ENCODE data around the gene SLC35B1. TPM values are rescaled to one million over a fixed set of nuclear protein-coding genes. Genes with fewer than 3 reads are reported as not detected.

SLC35B1 gene
- polyA plus RNA-seq, 1 of the 3 experiments (the other 2 are of a cell fraction), result 89.8 TPM

GRCh38 chr17:49748791-49749190, 41.0 kb upstream of the SLC35B1 start:
- H3K4me1 ChIP-seq (ENCODE audit: control insufficient read depth in 1 of 2, insufficient read depth in 2 of 2, low read depth in 1 of 2, low read length in 1 of 2), result no peaks in the 10 kb centered on the region; a peak in 1 of 4 replicates
- no peak for DNase-seq
- no peaks in the 10 kb centered on the region for H3K9me2 ChIP-seq
- H3K4me3 ChIP-seq (ENCODE audit: low read depth in 2 of 2, low read length in 1 of 2), result no peak overlapping the region
- no peaks in the 10 kb centered on the region for H3K36me3 ChIP-seq (replicated peaks in 1 of 2; ENCODE audit: control insufficient read depth in 1 of 2, insufficient read depth in 2 of 2, low read length in 1 of 2)
- no peak for TF ChIP-seq CHD2 (IDR thresholded peaks at IDR 0.05; ENCODE audit: low read length, partially characterized antibody)
- TF ChIP-seq RAD21 (IDR thresholded peaks at IDR 0.05; ENCODE audit: low read length), result no peak
- no peak for TF ChIP-seq NRF1 (IDR thresholded peaks at IDR 0.05; ENCODE audit: low read depth, low read length)
- no peak for TF ChIP-seq USF2 (IDR thresholded peaks at IDR 0.05; ENCODE audit: borderline replicate concordance, low read depth, low read length)
- no peak for TF ChIP-seq JUND (IDR thresholded peaks at IDR 0.05)
- TF ChIP-seq USF1 (IDR thresholded peaks at IDR 0.05; ENCODE audit: borderline replicate concordance, low read depth), result no peak
- no peak for TF ChIP-seq REST (IDR thresholded peaks at IDR 0.05; ENCODE audit: low read depth, low read length)
- TF ChIP-seq YY1 (IDR thresholded peaks at IDR 0.05; ENCODE audit: low read depth), result no peak
- no peak for TF ChIP-seq FOXJ3 (CRISPR knock-in tag; IDR thresholded peaks at IDR 0.05)
- H3K9me3 ChIP-seq, result no peaks in the 10 kb centered on the region
- CTCF ChIA-PET, result interaction anchor here (1.3 to 2.2 kb wide), 3 partner anchors 29 to 192 kb away, joined by 3 to 7 read pairs (median 3); no protein-coding TSS in a partner anchor
- H4K20me1 ChIP-seq (ENCODE audit: insufficient read depth), result no peaks in the 10 kb centered on the region
- H3K4me2 ChIP-seq, result no peak overlapping the region
- 91% methylated on average over 7 of the region's 7 CpGs for WGBS (ENCODE audit: low lambda C conversion rate)
- no peaks in the 10 kb centered on the region for H3K27me3 ChIP-seq (ENCODE audit: insufficient read depth)
- POLR2A ChIA-PET, result interaction anchor here (0.6 kb wide), 1 partner anchor 451 kb away, joined by 4 read pairs; no protein-coding TSS in a partner anchor
- H2AFZ ChIP-seq (ENCODE audit: low read depth), result no peak overlapping the region
- no peaks in the 10 kb centered on the region for H3F3A ChIP-seq (replicated peaks; ENCODE audit: insufficient read depth)
- no peak overlapping the region for H3K27ac ChIP-seq (ENCODE audit: low read depth in 2 of 2, low read length in 1 of 2)
- no peak overlapping the region for H3K9ac ChIP-seq
- no peaks in the 10 kb centered on the region for H3K79me2 ChIP-seq (ENCODE audit: insufficient read depth)

- Histone ChIP-seq H3K27ac (ENCODE audit: low read depth in 2 of 2, low read length in 1 of 2) (no peak overlapping the region), H3K9ac (no peak overlapping the region), H3K4me1 (ENCODE audit: control insufficient read depth in 1 of 2, insufficient read depth in 2 of 2, low read depth in 1 of 2, low read length in 1 of 2) (no peaks in the 10 kb centered on the region), H3F3A (replicated peaks; ENCODE audit: insufficient read depth) (no peaks in the 10 kb centered on the region), H2AFZ (ENCODE audit: low read depth) (no peak overlapping the region), H3K36me3 (replicated peaks in 1 of 2; ENCODE audit: control insufficient read depth in 1 of 2, insufficient read depth in 2 of 2, low read length in 1 of 2) (no peaks in the 10 kb centered on the region), H3K79me2 (ENCODE audit: insufficient read depth) (no peaks in the 10 kb centered on the region), H3K27me3 (ENCODE audit: insufficient read depth) (no peaks in the 10 kb centered on the region), H3K9me3 (no peaks in the 10 kb centered on the region), H3K4me3 (ENCODE audit: low read depth in 2 of 2, low read length in 1 of 2) (no peak overlapping the region), H4K20me1 (ENCODE audit: insufficient read depth) (no peaks in the 10 kb centered on the region), H3K4me2 (no peak overlapping the region), H3K9me2 (no peaks in the 10 kb centered on the region)
- ChIA-PET CTCF (interaction anchor here (0.6 to 2.2 kb wide), 3 partner anchors 29 to 191 kb away, joined by 3 to 7 read pairs (median 3); no protein-coding TSS in a partner anchor), POLR2A (no interaction called here)
- DNase-seq, result no peak
- TF ChIP-seq RAD21 (IDR thresholded peaks at IDR 0.05; ENCODE audit: low read length), result no peak
- no peak for TF ChIP-seq USF2 (IDR thresholded peaks at IDR 0.05; ENCODE audit: borderline replicate concordance, low read depth, low read length)
- no peak for TF ChIP-seq EZH2phosphoT487 (IDR thresholded peaks at IDR 0.05; ENCODE audit: borderline replicate concordance, low read depth)
- TF ChIP-seq MAX (IDR thresholded peaks at IDR 0.05; ENCODE audit: low read depth), result no peak
- WGBS (ENCODE audit: low lambda C conversion rate), result 94% methylated on average over 3 of the region's 3 CpGs
Observed at GRCh38 chr17:49748223-49748622, 40.5 kb upstream of the SLC35B1 start.
